ENCODE results near the gene OR5W2.
"Not testable (repeated sequence)": the region's sequence is repeated elsewhere in the genome, so short reads cannot be mapped to it uniquely, and the experiment has no call there.

- TF ChIP-seq CTCF, POLR2A (IDR thresholded peaks at IDR 0.05): not testable (repeated sequence)
Measured at GRCh38 chr11:55867354-55867753, 47.0 kb downstream of the OR5W2 start.
